Neural cell (in vitro differentiated cells): ENCODE measurements around the gene SCUBE1.

Experiments used
- CTCF ChIP-seq: fragments of 450-650 bp; IDR thresholded peaks from 2 replicates; pipeline ENCODE4 v1.5.1; 2014; ENCODE audit warnings: antibody characterized with exemption, mild to moderate bottlenecking, moderate library complexity; ENCODE audit not compliant: poor library complexity, severe bottlenecking
- EP300 ChIP-seq: fragments of 450-650 bp; conservative IDR thresholded peaks from 2 replicates; pipeline ENCODE4 v1.6.1; 2014; ENCODE audit warnings: antibody characterized with exemption, mild to moderate bottlenecking, moderate library complexity; ENCODE audit not compliant: poor library complexity, severe bottlenecking
- EZH2 ChIP-seq: fragments of 200-600, 300-800 bp; shearing (Covaris generic), sonication (generic); IDR thresholded peaks from 2 replicates; pipeline ENCODE4 v1.6.1; 2014; ENCODE audit warnings: antibody characterized with exemption, low read length, borderline replicate concordance, mild to moderate bottlenecking; ENCODE audit not compliant: insufficient read depth, poor library complexity, severe bottlenecking
- RAD21 ChIP-seq: fragments of 450-650 bp; conservative IDR thresholded peaks from 2 replicates; pipeline ENCODE4 v1.6.1; 2014; ENCODE audit warnings: antibody characterized with exemption, mild to moderate bottlenecking, moderate library complexity

GRCh38 chr22:43302531-43303041 is 40.6 kb downstream of the SCUBE1 start:
- TF ChIP-seq CTCF = no peak
- no peak for TF ChIP-seq EP300
- TF ChIP-seq RAD21 = no peak
- TF ChIP-seq EZH2 = no peak
